Measurements from ENCODE around the gene ITPR3. TPM values are rescaled to one million over a fixed set of nuclear protein-coding genes. Genes with fewer than 3 reads are reported as not detected.

The ITPR3 gene
- total RNA-seq, 1 donor from 2014 or later: 42.9 TPM

- Mint-ChIP-seq H3K27ac (no peak overlapping the region), H3K4me1 (ENCODE audit: low read depth) (no peaks in the 10 kb centered on the region), H3K4me3 (no peak overlapping the region), H3K9me3 (no peaks in the 10 kb centered on the region), H3K27me3 (ENCODE audit: insufficient read depth) (peaks cover 17% of the 10 kb centered on the region), H3K36me3 (ENCODE audit: low read depth) (no peaks in the 10 kb centered on the region)
- intact Hi-C loops (cut with micrococcal nuclease): loop anchor here (5.0 kb wide), 1 partner anchor 156 kb away; no protein-coding TSS in a partner anchor
- no peak for DNase-seq (ENCODE audit: low spot score)
Measured at GRCh38 chr6:33742837-33743236, 121.7 kb downstream of the ITPR3 start.

- H3K27me3 Mint-ChIP-seq (ENCODE audit: insufficient read depth): peaks cover 22% of the 10 kb centered on the region
- intact Hi-C loops (cut with micrococcal nuclease): loop anchor here (1.0 to 5.0 kb wide), 5 partner anchors 25 to 410 kb away; partner anchors contain the start of gene UQCC2
- DNase-seq (ENCODE audit: low spot score): peak; percentile 57
- H3K36me3 Mint-ChIP-seq (ENCODE audit: low read depth): no peaks in the 10 kb centered on the region
- H3K4me1 Mint-ChIP-seq (ENCODE audit: low read depth): no peaks in the 10 kb centered on the region
- H3K27ac Mint-ChIP-seq: no peak overlapping the region
- H3K4me3 Mint-ChIP-seq: no peak overlapping the region
- no peaks in the 10 kb centered on the region for H3K9me3 Mint-ChIP-seq
Measured at GRCh38 chr6:33744001-33744848, 123.1 kb downstream of the ITPR3 start.

- H3K4me1 Mint-ChIP-seq (ENCODE audit: low read depth): no peaks in the 10 kb centered on the region
- H3K36me3 Mint-ChIP-seq (ENCODE audit: low read depth): no peaks in the 10 kb centered on the region
- no peaks in the 10 kb centered on the region for H3K9me3 Mint-ChIP-seq
- no peak for DNase-seq (ENCODE audit: low spot score)
- H3K4me3 Mint-ChIP-seq: no peak overlapping the region
- no peak overlapping the region for H3K27ac Mint-ChIP-seq
- intact Hi-C loops (cut with micrococcal nuclease): loop anchor here (1.0 to 5.0 kb wide), 5 partner anchors 24 to 409 kb away; partner anchors contain the start of gene UQCC2
- H3K27me3 Mint-ChIP-seq (ENCODE audit: insufficient read depth): peaks cover 22% of the 10 kb centered on the region
Measured at GRCh38 chr6:33744895-33745546, 123.9 kb downstream of the ITPR3 start.

- Mint-ChIP-seq H3K27ac (no peak overlapping the region), H3K9me3 (no peaks in the 10 kb centered on the region), H3K4me3 (no peak overlapping the region), H3K36me3 (ENCODE audit: low read depth) (no peaks in the 10 kb centered on the region), H3K27me3 (ENCODE audit: insufficient read depth) (peaks cover 22% of the 10 kb centered on the region), H3K4me1 (ENCODE audit: low read depth) (no peaks in the 10 kb centered on the region)
- DNase-seq (ENCODE audit: low spot score): no peak
- intact Hi-C loops (cut with micrococcal nuclease): loop anchor here (2.0 kb wide), 1 partner anchor 23 kb away; no protein-coding TSS in a partner anchor
Measured at GRCh38 chr6:33745548-33745947, 124.4 kb downstream of the ITPR3 start.

Other genes with a start within 250 kb of the ITPR3 start
- gene KIFC1, start 229.5 kb upstream of the ITPR3 start, total RNA-seq: 54.7 and 59.6 TPM in 2 replicates
- gene PHF1, start 210.3 kb upstream of the ITPR3 start, total RNA-seq: 28.7 and 38.8 TPM in 2 replicates
- 131 and 137 TPM in 2 replicates for gene CUTA, start 203.2 kb upstream of the ITPR3 start, total RNA-seq
- 37.1 and 56.6 TPM in 2 replicates for gene SYNGAP1, start 201.3 kb upstream of the ITPR3 start, total RNA-seq
- 15.8 and 17.0 TPM in 2 replicates for gene ZBTB9, start 166.7 kb upstream of the ITPR3 start, total RNA-seq
- 67.0 and 67.9 TPM in 2 replicates for gene BAK1, start 41.0 kb upstream of the ITPR3 start, total RNA-seq
- 123 and 139 TPM in 2 replicates for gene UQCC2, start 90.4 kb downstream of the ITPR3 start, total RNA-seq
- not detected in 2 replicates for gene IP6K3, start 125.6 kb downstream of the ITPR3 start, total RNA-seq
- gene LEMD2, start 167.8 kb downstream of the ITPR3 start, total RNA-seq: 63.6 and 64.4 TPM in 2 replicates
- not detected in 2 replicates for gene MLN, start 182.7 kb downstream of the ITPR3 start, total RNA-seq